Measurements from ENCODE around the gene P4HA1.
A peak's percentile ranks its signal among the peaks of the same experiment; 100 is the strongest.

P4HA1 gene

DNA sequence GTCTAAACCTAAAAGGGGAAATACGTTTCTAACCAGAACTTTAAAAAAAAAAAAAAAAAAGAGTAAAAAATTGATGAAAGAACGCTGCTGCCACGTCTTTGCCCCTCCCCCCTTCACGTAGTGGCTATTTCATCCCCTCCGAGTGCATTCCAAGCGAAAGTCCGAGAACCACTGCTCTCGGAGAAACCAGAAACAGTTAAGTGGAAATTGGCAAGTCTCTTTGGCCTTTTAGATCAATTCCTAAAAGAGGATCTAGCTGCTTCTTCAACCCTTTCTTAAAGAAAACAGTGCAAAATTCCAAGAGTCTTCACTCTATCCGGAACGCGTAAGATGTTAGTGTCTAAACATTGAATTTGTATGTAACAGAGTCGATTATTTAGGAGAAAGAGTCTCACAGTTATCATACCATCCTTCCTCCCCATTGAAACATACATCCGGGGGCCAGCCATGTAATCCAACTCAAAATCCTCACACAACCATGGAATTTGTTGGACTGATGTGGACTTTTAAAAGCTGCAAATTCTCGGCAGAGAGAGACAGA, 1.1 kb downstream of the P4HA1 start:
- TF ChIP-seq, protein P1, sequence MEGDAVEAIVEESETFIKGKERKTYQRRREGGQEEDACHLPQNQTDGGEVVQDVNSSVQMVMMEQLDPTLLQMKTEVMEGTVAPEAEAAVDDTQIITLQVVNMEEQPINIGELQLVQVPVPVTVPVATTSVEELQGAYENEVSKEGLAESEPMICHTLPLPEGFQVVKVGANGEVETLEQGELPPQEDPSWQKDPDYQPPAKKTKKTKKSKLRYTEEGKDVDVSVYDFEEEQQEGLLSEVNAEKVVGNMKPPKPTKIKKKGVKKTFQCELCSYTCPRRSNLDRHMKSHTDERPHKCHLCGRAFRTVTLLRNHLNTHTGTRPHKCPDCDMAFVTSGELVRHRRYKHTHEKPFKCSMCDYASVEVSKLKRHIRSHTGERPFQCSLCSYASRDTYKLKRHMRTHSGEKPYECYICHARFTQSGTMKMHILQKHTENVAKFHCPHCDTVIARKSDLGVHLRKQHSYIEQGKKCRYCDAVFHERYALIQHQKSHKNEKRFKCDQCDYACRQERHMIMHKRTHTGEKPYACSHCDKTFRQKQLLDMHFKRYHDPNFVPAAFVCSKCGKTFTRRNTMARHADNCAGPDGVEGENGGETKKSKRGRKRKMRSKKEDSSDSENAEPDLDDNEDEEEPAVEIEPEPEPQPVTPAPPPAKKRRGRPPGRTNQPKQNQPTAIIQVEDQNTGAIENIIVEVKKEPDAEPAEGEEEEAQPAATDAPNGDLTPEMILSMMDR (IDR thresholded peaks at IDR 0.05; ENCODE audit: insufficient read depth, low read depth, low read length, missing control alignments) = no peak
- peak; percentile 37 for DNase-seq (ENCODE audit: low read depth)

DNA sequence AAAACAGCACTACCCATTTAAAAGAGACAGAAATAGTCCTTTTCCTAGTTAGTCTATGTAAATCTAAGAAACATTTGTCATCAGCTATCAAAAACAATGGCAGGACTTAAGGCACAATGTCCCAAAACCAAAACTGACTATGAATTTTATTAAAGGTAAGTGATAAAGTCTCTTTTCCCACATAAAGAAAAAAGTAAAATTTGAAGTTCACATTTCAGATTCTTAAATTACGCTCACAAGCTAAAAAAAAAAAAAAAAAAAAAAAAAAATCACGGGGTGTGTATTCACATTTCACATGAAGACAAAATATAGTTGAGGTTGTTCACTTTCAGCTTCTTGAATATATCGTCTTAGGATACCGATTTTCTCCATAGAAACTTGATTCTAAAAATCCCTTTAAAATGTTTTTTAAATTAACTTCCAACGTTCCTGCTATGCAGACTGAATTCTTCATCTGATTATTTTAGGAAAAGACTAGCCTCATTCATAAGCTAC, 1.6 kb downstream of the P4HA1 start:
- H3K4me3 ChIP-seq (ENCODE audit: low read length) = peak overlapping the region; percentile 94
- TF ChIP-seq, protein P1 (IDR thresholded peaks at IDR 0.05; ENCODE audit: insufficient read depth, low read depth, low read length, missing control alignments) = no peak
- DNase-seq (ENCODE audit: low read depth) = no peak

More for the DNA sequence above, 1.1 kb downstream of the P4HA1 start:
- H3K4me3 ChIP-seq (ENCODE audit: low read length) = peak overlapping the region; percentile 94

DNA sequence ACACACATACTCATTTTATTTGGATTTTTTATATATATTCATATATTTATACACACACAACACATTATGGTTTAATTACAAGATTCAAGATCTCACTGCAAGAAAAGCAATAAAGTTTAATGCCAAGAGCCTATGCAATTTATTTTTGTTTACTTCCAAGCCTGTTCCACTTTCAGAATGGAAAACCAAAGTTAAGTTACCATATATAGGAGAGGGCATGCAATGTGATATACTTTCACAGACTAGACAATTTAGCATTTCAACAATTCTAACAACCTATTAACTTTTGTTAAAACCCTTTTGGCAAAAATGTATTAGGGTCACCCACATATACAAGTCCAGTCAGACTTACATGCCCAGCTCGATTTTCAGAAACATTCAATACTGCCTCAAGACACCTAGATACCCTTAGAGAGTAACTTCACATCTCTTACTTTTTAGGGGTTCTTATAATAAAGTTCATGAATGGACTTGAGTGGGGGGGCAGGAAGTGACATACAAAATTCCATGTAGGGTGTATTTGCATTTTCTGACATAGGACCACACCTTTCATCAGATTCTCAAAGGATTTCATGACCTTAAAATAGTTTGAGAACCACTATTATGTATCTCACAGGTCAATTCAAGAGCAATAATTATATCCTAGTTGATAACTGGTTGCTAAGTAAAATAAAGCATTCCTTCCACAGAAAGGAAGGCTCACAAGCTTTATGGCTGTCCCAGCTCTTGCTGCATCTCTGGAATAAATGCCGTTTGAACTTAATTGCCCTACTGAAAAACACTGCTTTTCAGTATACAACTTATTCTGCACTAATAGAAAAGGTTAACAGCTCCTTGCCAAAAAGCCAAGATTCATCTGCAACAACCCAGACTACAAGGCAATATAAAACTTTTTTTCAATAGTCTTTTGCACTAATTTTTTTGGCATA, 2.5 kb downstream of the P4HA1 start:
- TF ChIP-seq, protein P1 (IDR thresholded peaks at IDR 0.05; ENCODE audit: insufficient read depth, low read depth, low read length, missing control alignments) = no peak
- DNase-seq (ENCODE audit: low read depth) = peak; percentile 24
- H3K4me3 ChIP-seq (ENCODE audit: low read length) = peak overlapping the region; percentile 94

DNA sequence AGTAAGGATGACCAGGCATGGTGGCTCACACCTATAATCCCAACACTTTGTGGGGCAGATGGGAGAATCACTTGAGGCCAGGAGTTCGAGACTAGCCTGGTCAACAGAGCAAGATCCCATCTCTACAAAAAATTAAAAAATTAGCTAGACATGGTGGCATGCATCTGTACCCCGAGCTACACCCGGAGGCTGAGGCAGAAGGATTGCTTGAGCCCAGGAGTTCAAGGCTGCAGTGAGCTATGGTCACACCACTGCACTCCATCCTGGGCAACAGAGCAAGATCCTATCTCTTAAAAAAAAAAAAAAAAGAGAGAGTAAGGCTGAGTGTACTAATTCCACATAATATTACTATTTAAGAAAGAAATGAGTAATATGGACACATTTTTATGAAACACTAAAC, 3.8 kb downstream of the P4HA1 start:
- TF ChIP-seq, protein P1 (IDR thresholded peaks at IDR 0.05; ENCODE audit: insufficient read depth, low read depth, low read length, missing control alignments) = no peak
- H3K4me3 ChIP-seq (ENCODE audit: low read length) = no peak overlapping the region
- DNase-seq (ENCODE audit: low read depth) = no peak

DNA sequence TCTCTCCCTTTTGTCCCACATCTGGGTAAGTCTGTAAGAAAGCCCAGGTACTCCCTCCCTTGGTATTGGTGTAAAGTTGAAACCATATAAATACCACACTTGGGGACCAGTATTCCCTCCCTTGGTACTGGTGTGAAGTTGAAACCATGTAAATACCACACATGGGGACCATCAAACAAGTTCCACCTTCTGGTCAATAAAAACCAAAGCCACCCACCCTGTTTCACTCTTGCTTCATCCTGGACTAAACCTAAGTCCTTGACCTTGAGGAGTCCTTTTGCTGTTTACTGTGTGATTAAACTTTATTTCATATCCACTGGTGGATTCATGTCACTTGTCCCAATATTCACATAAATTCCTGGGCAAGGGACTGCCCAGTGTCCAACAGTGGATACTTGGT, 8.4 kb downstream of the P4HA1 start:
- H3K4me3 ChIP-seq (ENCODE audit: low read length) = no peak overlapping the region
- no peak for DNase-seq (ENCODE audit: low read depth)
- TF ChIP-seq, protein P1 (IDR thresholded peaks at IDR 0.05; ENCODE audit: insufficient read depth, low read depth, low read length, missing control alignments) = no peak

DNA sequence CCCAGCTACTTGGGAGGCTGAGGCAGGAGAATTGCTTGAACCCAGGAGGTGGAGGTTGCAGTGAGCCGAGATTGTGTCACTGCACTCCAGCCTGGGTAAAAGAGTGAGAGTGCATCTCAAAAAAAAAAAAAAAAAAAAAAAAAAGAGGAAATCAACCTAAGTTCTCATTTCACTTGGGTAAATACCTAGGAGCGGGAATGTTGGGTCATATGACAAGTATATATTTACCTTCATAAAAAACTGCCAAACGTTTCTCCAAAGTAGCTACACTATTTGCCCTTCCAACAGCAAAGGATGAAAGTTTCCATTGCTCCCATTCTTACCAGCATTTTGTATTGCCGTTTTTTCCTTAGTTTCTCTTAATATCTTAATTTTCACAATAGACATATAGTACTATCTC, 9.8 kb downstream of the P4HA1 start:
- DNase-seq (ENCODE audit: low read depth) = no peak
- no peak overlapping the region for H3K4me3 ChIP-seq (ENCODE audit: low read length)
- TF ChIP-seq, protein P1 (IDR thresholded peaks at IDR 0.05; ENCODE audit: insufficient read depth, low read depth, low read length, missing control alignments) = no peak
